ENCODE data around the gene PGA4.

GRCh38 chr11:61256710-61257482 lies 34.7 kb downstream of the PGA4 start:
- TF ChIP-seq CTCF (IDR thresholded peaks at IDR 0.05), result no peak
- no peak for TF ChIP-seq POLR2A (IDR thresholded peaks at IDR 0.05)

Data from esophagus squamous epithelium (tissue), 4 donors.